H1 (cell line): ENCODE results near the gene DLG4. TPM values are rescaled to one million over a fixed set of nuclear protein-coding genes. Genes with fewer than 3 reads are reported as not detected.
A peak's percentile ranks its signal among the peaks of the same experiment; 100 is the strongest.

Experiments used
- CTCF ChIA-PET: fragments of 300-600 bp; sonication (Branson Sonifier 250); formaldehyde crosslinking; loops from one replicate; lab custom pipeline; 2021; ENCODE audit not compliant: partially characterized antibody; lab: Charles Lee
- POLR2A ChIA-PET: fragments of 300-600 bp; sonication (Branson Sonifier 250); formaldehyde crosslinking; loops from one replicate; lab custom pipeline; 2021; ENCODE audit warnings: inconsistent platforms; ENCODE audit not compliant: partially characterized antibody; lab: Charles Lee
- DNase-seq, 2 experiments: peaks; one replicate each; pipeline versions ENCODE4 v3.0.0 to v3.0.0-alpha.2; 2010 to 2022; ENCODE audit warnings: low spot score in 2 of 2, low read depth in 1 of 2, mixed read lengths in 1 of 2
- FAIRE-seq: peaks from 2 replicates; lab custom pipeline; 2011; peaks lifted over from hg19 to GRCh38; lab: Jason Lieb, UNC
- H2AFZ ChIP-seq: 2 replicates; pipeline ENCODE4 v1.8.1; 2012; ENCODE audit warnings: low read length, inconsistent platforms
- H2AK5ac ChIP-seq: 2 replicates; pipeline ENCODE4 v1.6.1; 2013; ENCODE audit warnings: low read depth, low read length
- H2BK120ac ChIP-seq: replicated peaks from 2 replicates; pipeline ENCODE3; 2013; ENCODE audit warnings: low read depth, low read length, inconsistent platforms
- H2BK12ac ChIP-seq: 2 replicates; pipeline ENCODE4 v1.6.1; 2013; ENCODE audit warnings: low read depth, low read length
- H2BK15ac ChIP-seq: 2 replicates; pipeline ENCODE4 v1.6.1; 2013; ENCODE audit warnings: low read length
- H2BK20ac ChIP-seq: 2 replicates; pipeline ENCODE4 v1.6.1; 2013; ENCODE audit warnings: low read length
- H2BK5ac ChIP-seq: 2 replicates; pipeline ENCODE4 v1.6.1; 2013; ENCODE audit warnings: low read depth, low read length
- H3K14ac ChIP-seq: 2 replicates; pipeline ENCODE4 v1.6.1; 2013; ENCODE audit warnings: inconsistent platforms; ENCODE audit not compliant: insufficient read length
- H3K18ac ChIP-seq: 2 replicates; pipeline ENCODE4 v1.6.1; 2013; ENCODE audit warnings: low read length; ENCODE audit errors: extremely low read depth
- H3K23ac ChIP-seq: 2 replicates; pipeline ENCODE4 v1.6.1; 2013; ENCODE audit warnings: inconsistent platforms; ENCODE audit not compliant: insufficient read length
- H3K23me2 ChIP-seq: 2 replicates; pipeline ENCODE4 v1.6.1; 2013; ENCODE audit warnings: low read depth, low read length
- H3K27ac ChIP-seq: 2 replicates; pipeline ENCODE4 v1.6.1; 2011; ENCODE audit warnings: low read depth, low read length, inconsistent platforms
- H3K27me3 ChIP-seq, 4 experiments: replicated peaks in 1 of 4; 1 replicate in 1 of 4; 2 replicates in 3 of 4; pipeline versions ENCODE4 v1.6.1 to v1.8.1; 2011 to 2013; ENCODE audit warnings: low read length in 3 of 4, mild to moderate bottlenecking in 3 of 4, inconsistent platforms in 2 of 4, mixed read lengths in 2 of 4, moderate library complexity in 1 of 4; ENCODE audit not compliant: control insufficient read depth in 3 of 4, insufficient read depth in 3 of 4; ENCODE audit errors: extremely low read depth in 1 of 4
- H3K36me3 ChIP-seq, 4 experiments: 2 replicates each; pipeline versions ENCODE4 v1.6.1 to v1.8.1; 2011 to 2013; ENCODE audit warnings: mild to moderate bottlenecking in 4 of 4, low read length in 3 of 4, moderate library complexity in 2 of 4, control low read depth in 1 of 4, inconsistent platforms in 1 of 4; ENCODE audit not compliant: insufficient read depth in 4 of 4, control insufficient read depth in 2 of 4
- H3K4ac ChIP-seq: replicated peaks from 2 replicates; pipeline ENCODE3; 2013; ENCODE audit warnings: low read length, low read depth, mixed read lengths, inconsistent platforms; ENCODE audit not compliant: insufficient read length
- H3K4me1 ChIP-seq, 4 experiments: replicated peaks in 1 of 4; 1 replicate in 1 of 4; 2 replicates in 3 of 4; pipeline versions ENCODE4 v1.6.1 to v1.8.1; 2011 to 2013; ENCODE audit warnings: low read length in 3 of 4, inconsistent platforms in 2 of 4, mixed read lengths in 1 of 4; ENCODE audit not compliant: insufficient read depth in 4 of 4, control insufficient read depth in 3 of 4
- H3K4me2 ChIP-seq, 2 experiments: 2 replicates each; pipeline versions ENCODE4 v1.6.1 to v1.8.1; 2011 to 2013; ENCODE audit warnings: low read depth in 2 of 2, low read length in 2 of 2, control low read depth in 1 of 2, inconsistent platforms in 1 of 2, mild to moderate bottlenecking in 1 of 2; ENCODE audit not compliant: insufficient read depth in 1 of 2
- H3K4me3 ChIP-seq, 4 experiments: fragments of 200-600, 300-600 bp in 1 of 4; sonication (generic), shearing (Covaris generic), sonication (Bioruptor Twin) in 1 of 4; 2 replicates each; pipeline versions ENCODE4 v1.5.1 to v1.8.1; 2011 to 2016; ENCODE audit warnings: low read length in 4 of 4, low read depth in 3 of 4, control low read depth in 2 of 4, inconsistent platforms in 2 of 4, mild to moderate bottlenecking in 2 of 4, mixed read lengths in 1 of 4, moderate library complexity in 1 of 4; ENCODE audit not compliant: insufficient read depth in 2 of 4; ENCODE audit errors: extremely low read depth in 1 of 4
- H3K56ac ChIP-seq: replicated peaks from 2 replicates; pipeline ENCODE3; 2013; ENCODE audit warnings: low read depth, mild to moderate bottlenecking, mixed read lengths, low read length, inconsistent platforms; ENCODE audit not compliant: insufficient read length
- H3K79me1 ChIP-seq: 2 replicates; pipeline ENCODE4 v1.6.1; 2013; ENCODE audit warnings: low read depth, low read length, control low read depth
- H3K79me2 ChIP-seq, 2 experiments: 2 replicates each; pipeline versions ENCODE4 v1.6.1 to v1.8.1; 2012 to 2013; ENCODE audit warnings: low read length in 2 of 2, mild to moderate bottlenecking in 2 of 2, inconsistent platforms in 1 of 2; ENCODE audit not compliant: insufficient read depth in 2 of 2, control insufficient read depth in 1 of 2
- H3K9ac ChIP-seq, 4 experiments: replicated peaks in 1 of 4; 1 replicate in 1 of 4; 2 replicates in 3 of 4; pipeline versions ENCODE4 v1.6.1 to v1.8.1; 2011 to 2013; ENCODE audit warnings: low read depth in 3 of 4, low read length in 3 of 4, control low read depth in 2 of 4, mild to moderate bottlenecking in 2 of 4, moderate library complexity in 2 of 4, inconsistent platforms in 1 of 4; ENCODE audit errors: extremely low read depth in 1 of 4
- H3K9me3 ChIP-seq, 2 experiments: 2 replicates each; pipeline versions ENCODE4 v1.6.1 to v1.8.1; 2012 to 2013; ENCODE audit warnings: mild to moderate bottlenecking in 2 of 2, moderate library complexity in 2 of 2, control low read depth in 1 of 2, inconsistent platforms in 1 of 2, low read depth in 1 of 2, low read length in 1 of 2, mixed read lengths in 1 of 2; ENCODE audit not compliant: insufficient read depth in 2 of 2
- H4K20me1 ChIP-seq, 2 experiments: replicated peaks in 1 of 2; 2 replicates each; pipeline versions ENCODE3 to v1.8.1; 2011 to 2013; ENCODE audit warnings: inconsistent platforms in 2 of 2, low read length in 2 of 2, mild to moderate bottlenecking in 1 of 2; ENCODE audit not compliant: insufficient read depth in 2 of 2, control insufficient read depth in 1 of 2
- H4K5ac ChIP-seq: 2 replicates; pipeline ENCODE4 v1.6.1; 2013; ENCODE audit warnings: low read length, low read depth, mixed read lengths, inconsistent platforms; ENCODE audit not compliant: insufficient read length
- H4K8ac ChIP-seq: 2 replicates; pipeline ENCODE4 v1.8.0; 2013; ENCODE audit warnings: mild to moderate bottlenecking, moderate library complexity, low read length, inconsistent platforms; ENCODE audit not compliant: insufficient read depth; ENCODE audit errors: extremely low read depth
- H4K91ac ChIP-seq: replicated peaks from 2 replicates; pipeline ENCODE3; 2013; ENCODE audit warnings: low read length, mixed read lengths, inconsistent platforms; ENCODE audit not compliant: insufficient read length
- BCL11A ChIP-seq, 2 experiments: IDR thresholded peaks; one replicate each; pipeline ENCODE4 v1.6.1; 2011; ENCODE audit warnings: low read depth in 2 of 2, low read length in 2 of 2, mild to moderate bottlenecking in 2 of 2
- HDAC2 ChIP-seq, 2 experiments: fragments of 300-600 bp in 1 of 2; sonication (generic) in 1 of 2; IDR thresholded peaks; 2 replicates each; pipeline ENCODE4 v1.6.1; 2011 to 2012; ENCODE audit warnings: low read depth in 2 of 2, low read length in 2 of 2, mild to moderate bottlenecking in 2 of 2, moderate library complexity in 2 of 2, borderline replicate concordance in 1 of 2, inconsistent platforms in 1 of 2
- PHF8 ChIP-seq: fragments of 200-600 bp; sonication (generic); conservative IDR thresholded peaks from 2 replicates; pipeline ENCODE4 v1.7.1; 2012; ENCODE audit warnings: low read depth, mild to moderate bottlenecking, inconsistent platforms, low read length, moderate library complexity
- POLR2A ChIP-seq, 2 experiments: IDR thresholded peaks; 1 replicate in 1 of 2; 2 replicates in 1 of 2; pipeline ENCODE4 v1.6.1; 2011; ENCODE audit warnings: low read depth in 2 of 2, low read length in 2 of 2, mild to moderate bottlenecking in 2 of 2; ENCODE audit errors: control extremely low read depth in 1 of 2
- RBBP5 ChIP-seq: IDR thresholded peaks from 2 replicates; pipeline ENCODE4 v1.7.1; 2012; ENCODE audit warnings: low read depth, mild to moderate bottlenecking, inconsistent platforms, low read length, moderate library complexity, borderline replicate concordance
- TAF1 ChIP-seq: IDR thresholded peaks from 2 replicates; pipeline ENCODE4 v1.6.1; 2011; ENCODE audit warnings: mild to moderate bottlenecking, low read depth, low read length
- TAF7 ChIP-seq: optimal IDR thresholded peaks from 2 replicates; pipeline ENCODE3; 2011; ENCODE audit warnings: low read depth, mild to moderate bottlenecking, inconsistent platforms, low read length, moderate library complexity, borderline replicate concordance
- WGBS, 2 experiments: shearing (Covaris generic) in 1 of 2; methylation state at CpG; one replicate each; pipeline versions ENCODE4 v1.1.6 to v1.1.7; 2013 to 2015; ENCODE audit warnings: low lambda C conversion rate in 2 of 2, mixed read lengths in 2 of 2, inconsistent platforms in 1 of 2, low coverage in 1 of 2, missing lambda C conversion rate in 1 of 2; ENCODE audit not compliant: insufficient replicate concordance in 2 of 2, insufficient coverage in 1 of 2, insufficient read length in 1 of 2; ENCODE audit errors: extremely low coverage in 1 of 2, missing lambda C conversion rate in 1 of 2; 5-methylcytosine and 5-hydroxymethylcytosine counted together
- long read RNA-seq, 2 experiments: library from RNA in 1 of 2; library from capped mRNA in 1 of 2; stranded (forward); transcript quantifications; one replicate each; pipeline ENCODE4 v2.0.0, GENCODE V29; 2021; ENCODE audit warnings: inconsistent platforms in 1 of 2
- polyA minus RNA-seq, 3 experiments: library from RNA; depleted of rRNA, polyadenylated mRNA; stranded (reverse); fragments of >200 nt; gene quantifications; 1 replicate in 2 of 3; 2 replicates in 1 of 3; pipeline ENCODE4 v1.2.3, GENCODE V29; 2011
- polyA plus RNA-seq, 7 experiments: library from polyadenylated mRNA; depleted of rRNA in 3 of 7; stranded (reverse) in 5 of 7; unstranded in 2 of 7; fragments of >200 nt in 5 of 7; fragments of 200-250 nt in 2 of 7; gene quantifications; 1 replicate in 5 of 7; 2 replicates in 1 of 7; 4 replicates in 1 of 7; pipeline versions ENCODE4 v1.2.1 to v1.2.3, GENCODE V29; 2011 to 2013; ENCODE audit warnings: missing spikeins in 2 of 7, mixed read lengths in 2 of 7
- total RNA-seq: library from RNA; stranded (reverse); fragmentation: NEBNext Ultra II Directional; extraction: Animal tissue kit (Norgen Biotek cat#: 25700); gene quantifications from 2 replicates; pipeline ENCODE4 v1.2.1, GENCODE V29; 2021

DLG4 gene
- 43.1 and 45.9 TPM in 2 replicates for total RNA-seq
- 18.9 and 35.2 TPM in 2 replicates for polyA plus RNA-seq (2011; rRNA removed)
- 26.5 TPM for polyA plus RNA-seq (2011; cell fraction: cytosol; rRNA removed)
- 128 TPM for polyA plus RNA-seq (2011; cell fraction: nucleus; rRNA removed)
- polyA plus RNA-seq (2012, experiment 1 of 2) = 47.5 to 67.9 TPM (median 55.6 TPM) in 4 replicates
- 29.2 TPM for polyA plus RNA-seq (2012, experiment 2 of 2)
- polyA plus RNA-seq (2013, experiment 1 of 2) = 22.1 TPM
- 20.8 TPM for polyA plus RNA-seq (2013, experiment 2 of 2)
- polyA minus RNA-seq (2011; rRNA and poly(A)+ RNA removed) = 26.4 and 32.1 TPM in 2 replicates
- 14.0 TPM for polyA minus RNA-seq (2011; cell fraction: cytosol; rRNA and poly(A)+ RNA removed)
- polyA minus RNA-seq (2011; cell fraction: nucleus; rRNA and poly(A)+ RNA removed) = 34.3 TPM
- long read RNA-seq, experiment 1, partial matches to known transcripts = 3 of 13 reads
- long read RNA-seq, experiment 1, other reads (novel, unspliced or antisense) = 5 of 13 reads
- long read RNA-seq, experiment 2 = 0 reads

DNA sequence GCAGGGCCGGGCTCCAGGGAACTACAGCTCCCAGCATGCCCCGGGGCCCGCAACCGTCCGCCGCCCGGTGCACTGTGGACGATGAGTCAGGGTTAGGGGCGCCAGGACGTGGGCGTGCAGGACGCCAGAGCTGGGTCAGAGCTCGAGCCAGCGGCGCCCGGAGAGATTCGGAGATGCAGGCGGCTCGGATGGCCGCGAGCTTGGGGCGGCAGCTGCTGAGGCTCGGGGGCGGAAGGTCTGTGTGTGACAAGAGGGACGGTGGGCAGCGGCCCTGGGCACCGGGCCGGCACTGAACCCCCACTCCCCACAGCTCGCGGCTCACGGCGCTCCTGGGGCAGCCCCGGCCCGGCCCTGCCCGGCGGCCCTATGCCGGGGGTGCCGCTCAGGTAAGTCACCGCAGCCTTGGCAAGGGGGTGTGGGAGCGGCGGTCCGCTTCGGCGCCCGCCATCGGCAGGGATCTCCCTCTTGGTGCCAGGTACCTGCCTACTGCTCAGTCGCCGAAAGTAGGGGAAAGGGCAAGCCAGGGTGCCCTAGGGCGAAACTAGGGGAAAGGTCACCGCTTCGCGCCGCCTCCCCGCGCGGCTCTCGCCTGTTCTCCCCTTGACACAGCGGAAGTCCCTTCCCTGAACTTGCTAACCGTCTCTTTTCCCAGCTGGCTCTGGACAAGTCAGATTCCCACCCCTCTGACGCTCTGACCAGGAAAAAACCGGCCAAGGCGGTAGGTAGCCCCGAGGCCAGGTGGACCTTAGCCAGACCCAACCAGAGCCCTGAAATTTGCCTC is at the start of gene DLG4, which contains the start of gene ACADVL:
Gene DLG4, minus strand, starts transcription at position 25 of the 781 bp plus-strand sequence.
Gene ACADVL, plus strand, starts transcription at position 127 of the 781 bp plus-strand sequence. Its CDS starts 47 bp downstream, at position 174.
- Histone ChIP-seq H3K36me3 (peaks cover 15 to 33% (median 25%) of the 10 kb centered on the region in 4 experiments; a peak in 7 of 8 replicates), H3K4ac (peak within 1 kb of the TSS; percentile 39), H3K4me2 (peak within 1 kb of the TSS; percentile 73 to 80), H4K5ac (peak within 1 kb of the TSS; percentile 50), H2BK120ac (no peak within 1 kb of the TSS), H3K27me3 (no peaks in the 10 kb centered on the region), H3K9ac (peak within 1 kb of the TSS; percentile 26 to 81 (median 70)), H3K18ac (peak within 1 kb of the TSS; percentile 80), H3K23me2 (peaks cover 20% of the 10 kb centered on the region; the same call in 1 of the 2 replicates), H3K9me3 (no peaks in the 10 kb centered on the region), H4K20me1 (peaks cover 10 to 25% of the 10 kb centered on the region in 2 experiments), H2AFZ (no peak within 1 kb of the TSS), H2AK5ac (0 out of 2 replicates have a peak within 1 kb of the TSS, but pooled peaks have one; percentile 2), H3K79me2 (peaks cover 0 to 10% of the 10 kb centered on the region in 2 experiments; a peak in 1 of 4 replicates), H2BK12ac (peak within 1 kb of the TSS; percentile 71; the same call in 1 of the 2 replicates), H3K23ac (no peak within 1 kb of the TSS), H3K79me1 (no peaks in the 10 kb centered on the region; the same call in 1 of the 2 replicates), H3K56ac (peak within 1 kb of the TSS; percentile 1), H3K27ac (peak within 1 kb of the TSS; percentile 49), H2BK20ac (0 out of 2 replicates have a peak within 1 kb of the TSS, but pooled peaks have one; percentile 27), H2BK5ac (peak within 1 kb of the TSS; percentile 80), H3K4me3 (peak within 1 kb of the TSS; percentile 76 to 93 (median 86)), H3K4me1 (peaks cover 6 to 36% (median 20%) of the 10 kb centered on the region in 4 experiments), H4K8ac (no peak within 1 kb of the TSS; the same call in 1 of the 2 replicates), H2BK15ac (0 out of 2 replicates have a peak within 1 kb of the TSS, but pooled peaks have one; percentile 61), H3K14ac (no peak within 1 kb of the TSS), H4K91ac (peak within 1 kb of the TSS; percentile 51)
- peak in 1 of 2 experiments; percentile 90 for DNase-seq
- ChIA-PET CTCF (interaction anchor here (0.9 to 4.3 kb wide), 12 partner anchors 11 to 377 kb away, joined by 3 to 46 read pairs (median 4); partner anchors contain the start of genes DVL2, GABARAP and PHF23), POLR2A (interaction anchor here (0.7 to 10.7 kb wide), 24 partner anchors 12 to 192 kb away, joined by 3 to 386 read pairs (median 4); partner anchors contain the start of genes CLDN7, CTDNEP1, DVL2 and ELP5)
- FAIRE-seq = no peak
- 1% methylated on average over 46 of the region's 63 CpGs; no CpG with 5 or more reads in 1 of the 2 experiments for WGBS, 2 experiments
- TF ChIP-seq RBBP5 = 0 out of 2 replicates have a peak, but pooled peaks have one; percentile 26
- peak; percentile 89 for TF ChIP-seq TAF1
- TF ChIP-seq HDAC2 (IDR thresholded peaks at IDR 0.05; ENCODE audit: borderline replicate concordance in 1 of 2, low read depth in 2 of 2, low read length in 2 of 2) = 0 out of 4 replicates have a peak, but pooled peaks of 1 of the 2 experiments have one; percentile 61
- TF ChIP-seq PHF8 = peak; percentile 72
- TF ChIP-seq POLR2A (IDR thresholded peaks at IDR 0.05; ENCODE audit: control extremely low read depth in 1 of 2, low read depth in 2 of 2, low read length in 2 of 2) = peak; percentile 79 to 90
- TF ChIP-seq TAF7 = peak; percentile 22
- TF ChIP-seq BCL11A (IDR thresholded peaks at IDR 0.05; ENCODE audit: low read depth in 2 of 2, low read length in 2 of 2) = no peak
